ENCODE measurements around the gene SRGAP1.

GRCh38 chr12:63941879-63942278, 97.4 kb downstream of the SRGAP1 start:
- TF ChIP-seq ZNF207 (IDR thresholded peaks at IDR 0.05; ENCODE audit: borderline replicate concordance), result no peak
- no peak for TF ChIP-seq CTCF (CRISPR knock-in tag; IDR thresholded peaks at IDR 0.05)
- no peak for TF ChIP-seq XBP1 (CRISPR knock-in tag; IDR thresholded peaks at IDR 0.05)
- no peak for TF ChIP-seq ZFP36 (IDR thresholded peaks at IDR 0.05; ENCODE audit: borderline replicate concordance, low read depth, low read length, partially characterized antibody)
- TF ChIP-seq MXI1 (IDR thresholded peaks at IDR 0.05; ENCODE audit: borderline replicate concordance, low read depth, low read length), result no peak
- TF ChIP-seq NR0B2 (CRISPR knock-in tag; IDR thresholded peaks at IDR 0.05), result no peak
- no peak for TF ChIP-seq ETS1 (CRISPR knock-in tag; IDR thresholded peaks at IDR 0.05)
- TF ChIP-seq SNAI1 (CRISPR knock-in tag; IDR thresholded peaks at IDR 0.05; ENCODE audit: borderline replicate concordance), result no peak
- TF ChIP-seq HOXA5 (CRISPR knock-in tag; IDR thresholded peaks at IDR 0.05), result no peak
- no peak for TF ChIP-seq HNRNPL (IDR thresholded peaks at IDR 0.05; ENCODE audit: low read depth, low read length)
- no peak for TF ChIP-seq ZNF737 (CRISPR knock-in tag; IDR thresholded peaks at IDR 0.05; ENCODE audit: borderline replicate concordance)
- no peak for TF ChIP-seq ZFP90 (CRISPR knock-in tag; IDR thresholded peaks at IDR 0.05; ENCODE audit: borderline replicate concordance)
- TF ChIP-seq MTERF4 (CRISPR knock-in tag; IDR thresholded peaks at IDR 0.05), result no peak
